ENCODE data around the gene ELL2.

Gene ELL2

GRCh38 chr5:95956900-95957293 lies 4.8 kb downstream of the ELL2 start:
- DNase-seq (ENCODE audit: low spot score) = no peak

GRCh38 chr5:95956021-95956899 lies 5.4 kb downstream of the ELL2 start:
- no peak for DNase-seq (ENCODE audit: low spot score)

GRCh38 chr5:95954716-95955115 lies 6.9 kb downstream of the ELL2 start:
- no peak for DNase-seq (ENCODE audit: low spot score)

GRCh38 chr5:95953021-95953702 lies 8.5 kb downstream of the ELL2 start:
- no peak for DNase-seq (ENCODE audit: low spot score)

- no peak for DNase-seq (ENCODE audit: low spot score)
These were observed 9.7 kb downstream of the ELL2 start for GRCh38 chr5:95951916-95952315.

GRCh38 chr5:95949810-95950209 lies 11.8 kb downstream of the ELL2 start:
- no peak for DNase-seq (ENCODE audit: low spot score)

- no peak for DNase-seq (ENCODE audit: low spot score)
These were observed 13.0 kb downstream of the ELL2 start for GRCh38 chr5:95948631-95949030.

- no peak for DNase-seq (ENCODE audit: low spot score)
These were observed 15.2 kb downstream of the ELL2 start for GRCh38 chr5:95946451-95946850.

- DNase-seq (ENCODE audit: low spot score) = no peak
These were observed 18.7 kb downstream of the ELL2 start for GRCh38 chr5:95942968-95943367.

GRCh38 chr5:95942414-95942813 lies 19.2 kb downstream of the ELL2 start:
- no peak for DNase-seq (ENCODE audit: low spot score)

GRCh38 chr5:95941756-95942155 lies 19.9 kb downstream of the ELL2 start:
- no peak for DNase-seq (ENCODE audit: low spot score)

- DNase-seq (ENCODE audit: low spot score) = no peak
These were observed 20.6 kb downstream of the ELL2 start for GRCh38 chr5:95940758-95941682.

GRCh38 chr5:95939465-95939864 lies 22.2 kb downstream of the ELL2 start:
- DNase-seq (ENCODE audit: low spot score) = no peak

GRCh38 chr5:95938766-95939165 lies 22.9 kb downstream of the ELL2 start:
- DNase-seq (ENCODE audit: low spot score) = no peak

- DNase-seq (ENCODE audit: low spot score) = no peak
These were observed 23.3 kb downstream of the ELL2 start for GRCh38 chr5:95938347-95938746.

GRCh38 chr5:95937607-95938152 lies 24.0 kb downstream of the ELL2 start:
- DNase-seq (ENCODE audit: low spot score) = no peak

- DNase-seq (ENCODE audit: low spot score) = no peak
These were observed 24.7 kb downstream of the ELL2 start for GRCh38 chr5:95936812-95937397.

GRCh38 chr5:95935553-95936100 lies 26.0 kb downstream of the ELL2 start:
- no peak for DNase-seq (ENCODE audit: low spot score)

GRCh38 chr5:95934207-95934804 lies 27.3 kb downstream of the ELL2 start:
- DNase-seq (ENCODE audit: low spot score) = no peak

GRCh38 chr5:95932941-95933340 lies 28.7 kb downstream of the ELL2 start:
- no peak for DNase-seq (ENCODE audit: low spot score)

All from SK-N-DZ (cell line).